Ishikawa (cell line): ENCODE measurements around the gene KAT7.

Experiments
- EGR1 ChIP-seq: IDR thresholded peaks from 2 replicates; pipeline ENCODE4 v1.6.1; 2012
- RAD21 ChIP-seq: IDR thresholded peaks from 2 replicates; pipeline ENCODE4 v1.6.1; 2012; ENCODE audit warnings: low read depth
- TF ChIP-seq, protein P1 (sequence below): IDR thresholded peaks from 2 replicates; pipeline ENCODE4 v1.6.1; 2012
- TF ChIP-seq, protein P2 (sequence below): IDR thresholded peaks from 2 replicates; pipeline ENCODE4 v1.6.1; 2012

DNA sequence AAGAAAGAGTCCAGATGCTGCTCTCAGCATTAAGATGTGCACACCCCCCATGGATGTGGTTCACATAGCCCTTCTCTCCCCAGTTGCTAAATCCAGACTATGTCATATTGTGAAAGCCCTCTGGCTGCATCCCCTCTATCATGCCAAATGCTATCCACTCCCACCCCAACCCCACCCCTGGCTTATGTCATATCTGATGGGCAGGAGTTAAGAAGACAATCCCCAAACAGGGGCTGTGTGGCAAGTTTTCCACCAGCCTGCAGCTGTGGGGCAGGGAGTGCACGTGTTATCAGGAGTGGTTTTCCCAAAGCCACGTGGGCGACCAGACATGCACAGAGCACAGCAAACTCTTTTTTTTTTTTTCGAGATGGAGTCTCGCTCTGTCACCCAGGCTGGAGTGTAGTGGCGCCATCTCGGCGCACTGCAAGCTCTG is 34.5 kb upstream of the KAT7 start:
- TF ChIP-seq, protein P1, sequence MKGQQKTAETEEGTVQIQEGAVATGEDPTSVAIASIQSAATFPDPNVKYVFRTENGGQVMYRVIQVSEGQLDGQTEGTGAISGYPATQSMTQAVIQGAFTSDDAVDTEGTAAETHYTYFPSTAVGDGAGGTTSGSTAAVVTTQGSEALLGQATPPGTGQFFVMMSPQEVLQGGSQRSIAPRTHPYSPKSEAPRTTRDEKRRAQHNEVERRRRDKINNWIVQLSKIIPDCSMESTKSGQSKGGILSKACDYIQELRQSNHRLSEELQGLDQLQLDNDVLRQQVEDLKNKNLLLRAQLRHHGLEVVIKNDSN, result no peak
- no peak for TF ChIP-seq RAD21
- TF ChIP-seq, protein P2, sequence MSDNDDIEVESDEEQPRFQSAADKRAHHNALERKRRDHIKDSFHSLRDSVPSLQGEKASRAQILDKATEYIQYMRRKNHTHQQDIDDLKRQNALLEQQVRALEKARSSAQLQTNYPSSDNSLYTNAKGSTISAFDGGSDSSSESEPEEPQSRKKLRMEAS, result no peak
- no peak for TF ChIP-seq EGR1
